ENCODE measurements around the gene DNAH17. TPM values are rescaled to one million over a fixed set of nuclear protein-coding genes. Genes with fewer than 3 reads are reported as not detected.

DNAH17 gene
- total and polyA plus RNA-seq, 4 experiments from 2014 or later = 0.49 to 1.0 (median 0.78) TPM; not detected in 1

GRCh38 chr17:78494696-78495330 lies 82.4 kb downstream of the DNAH17 start:
- Mint-ChIP-seq H3K27ac (no peak overlapping the region), H3K4me3 (no peak overlapping the region), H3K4me1 (peaks cover 0 to 1% (median 0%) of the 10 kb centered on the region in 4 donors), H3K27me3 (no peaks in the 10 kb centered on the region), H3K9me3 (no peaks in the 10 kb centered on the region), H3K36me3 (no peaks in the 10 kb centered on the region)
- Histone ChIP-seq H3K4me3 (ENCODE audit: low read length in 2 of 2) (no peak overlapping the region), H3K9me3 (ENCODE audit: control insufficient read depth in 1 of 2, low read length in 2 of 2) (no peaks in the 10 kb centered on the region), H3K27ac (ENCODE audit: low read depth, low read length) (no peak overlapping the region), H3K27me3 (ENCODE audit: insufficient read depth, low read length) (no peaks in the 10 kb centered on the region), H3K4me1 (ENCODE audit: insufficient read depth, low read length) (no peaks in the 10 kb centered on the region), H3K36me3 (ENCODE audit: insufficient read depth, low read length) (no peaks in the 10 kb centered on the region)
- intact Hi-C loops (cut with micrococcal nuclease) = no loop called here
- ChIA-PET POLR2A (ENCODE audit: partially characterized antibody) (no interaction called here), CTCF (ENCODE audit: partially characterized antibody) (no interaction called here)
- no peak for DNase-seq

- H3K27ac Mint-ChIP-seq = no peak overlapping the region
- Histone ChIP-seq H3K27me3 (ENCODE audit: insufficient read depth, low read length) (no peaks in the 10 kb centered on the region), H3K9me3 (ENCODE audit: control insufficient read depth in 1 of 2, low read length in 2 of 2) (no peaks in the 10 kb centered on the region), H3K4me1 (ENCODE audit: insufficient read depth, low read length) (no peaks in the 10 kb centered on the region), H3K4me3 (ENCODE audit: low read length in 2 of 2) (no peak overlapping the region), H3K36me3 (ENCODE audit: insufficient read depth, low read length) (no peaks in the 10 kb centered on the region), H3K27ac (ENCODE audit: low read depth, low read length) (no peak overlapping the region)
- no peaks in the 10 kb centered on the region for H3K9me3 Mint-ChIP-seq
- H3K4me3 Mint-ChIP-seq = no peak overlapping the region
- peaks cover 0 to 1% (median 0%) of the 10 kb centered on the region in 4 donors for H3K4me1 Mint-ChIP-seq
- no peaks in the 10 kb centered on the region for H3K36me3 Mint-ChIP-seq
- intact Hi-C loops (cut with micrococcal nuclease) = no loop called here
- ChIA-PET CTCF (ENCODE audit: partially characterized antibody) (interaction anchor here (0.6 kb wide), 1 partner anchor 9 kb away, joined by 4 read pairs; no protein-coding TSS in a partner anchor), POLR2A (ENCODE audit: partially characterized antibody) (no interaction called here)
- no peak for DNase-seq
- no peaks in the 10 kb centered on the region for H3K27me3 Mint-ChIP-seq
Measured at GRCh38 chr17:78493853-78494695, 83.1 kb downstream of the DNAH17 start.

GRCh38 chr17:78493450-78493849 lies 83.7 kb downstream of the DNAH17 start:
- POLR2A ChIA-PET (ENCODE audit: partially characterized antibody) = no interaction called here
- Mint-ChIP-seq H3K4me1 (peaks cover 0 to 1% (median 0%) of the 10 kb centered on the region in 4 donors), H3K9me3 (no peaks in the 10 kb centered on the region), H3K36me3 (no peaks in the 10 kb centered on the region), H3K27ac (no peak overlapping the region), H3K27me3 (no peaks in the 10 kb centered on the region), H3K4me3 (no peak overlapping the region)
- no peak for DNase-seq
- H3K9me3 ChIP-seq (ENCODE audit: control insufficient read depth in 1 of 2, low read length in 2 of 2) = no peaks in the 10 kb centered on the region
- no peak overlapping the region for H3K4me3 ChIP-seq (ENCODE audit: low read length in 2 of 2)
- H3K27me3 ChIP-seq (ENCODE audit: insufficient read depth, low read length) = no peaks in the 10 kb centered on the region
- no peaks in the 10 kb centered on the region for H3K36me3 ChIP-seq (ENCODE audit: insufficient read depth, low read length)
- intact Hi-C loops (cut with micrococcal nuclease) = no loop called here
- CTCF ChIA-PET (ENCODE audit: partially characterized antibody) = interaction anchor here (0.6 to 1.1 kb wide), 2 partner anchors 10 to 370 kb away, joined by 3 to 4 read pairs; no protein-coding TSS in a partner anchor
- H3K4me1 ChIP-seq (ENCODE audit: insufficient read depth, low read length) = no peaks in the 10 kb centered on the region
- H3K27ac ChIP-seq (ENCODE audit: low read depth, low read length) = no peak overlapping the region

GRCh38 chr17:78492116-78492799 lies 84.9 kb downstream of the DNAH17 start:
- no peaks in the 10 kb centered on the region for H3K27me3 Mint-ChIP-seq
- no peak overlapping the region for H3K27ac Mint-ChIP-seq
- H3K4me1 Mint-ChIP-seq = peaks cover 0 to 1% (median 0%) of the 10 kb centered on the region in 4 donors
- Histone ChIP-seq H3K4me3 (ENCODE audit: low read length in 2 of 2) (no peak overlapping the region), H3K27me3 (ENCODE audit: insufficient read depth, low read length) (no peaks in the 10 kb centered on the region), H3K4me1 (ENCODE audit: insufficient read depth, low read length) (no peaks in the 10 kb centered on the region), H3K27ac (ENCODE audit: low read depth, low read length) (no peak overlapping the region), H3K9me3 (ENCODE audit: control insufficient read depth in 1 of 2, low read length in 2 of 2) (no peaks in the 10 kb centered on the region), H3K36me3 (ENCODE audit: insufficient read depth, low read length) (no peaks in the 10 kb centered on the region)
- POLR2A ChIA-PET (ENCODE audit: partially characterized antibody) = no interaction called here
- no peak overlapping the region for H3K4me3 Mint-ChIP-seq
- no peaks in the 10 kb centered on the region for H3K9me3 Mint-ChIP-seq
- CTCF ChIA-PET (ENCODE audit: partially characterized antibody) = interaction anchor here (1.1 kb wide), 1 partner anchor 371 kb away, joined by 3 read pairs; no protein-coding TSS in a partner anchor
- no peaks in the 10 kb centered on the region for H3K36me3 Mint-ChIP-seq
- intact Hi-C loops (cut with micrococcal nuclease) = no loop called here
- no peak for DNase-seq

GRCh38 chr17:78491236-78492115 lies 85.7 kb downstream of the DNAH17 start:
- CTCF ChIA-PET (ENCODE audit: partially characterized antibody) = no interaction called here
- H3K9me3 Mint-ChIP-seq = no peaks in the 10 kb centered on the region

GRCh38 chr17:78490673-78491072 lies 86.5 kb downstream of the DNAH17 start:
- H3K4me1 ChIP-seq (ENCODE audit: insufficient read depth, low read length) = no peaks in the 10 kb centered on the region
- H3K4me3 Mint-ChIP-seq = no peak overlapping the region
- no peaks in the 10 kb centered on the region for H3K27me3 Mint-ChIP-seq
- no peak for DNase-seq
- no peak overlapping the region for H3K27ac ChIP-seq (ENCODE audit: low read depth, low read length)
- no peaks in the 10 kb centered on the region for H3K36me3 ChIP-seq (ENCODE audit: insufficient read depth, low read length)
- H3K36me3 Mint-ChIP-seq = no peaks in the 10 kb centered on the region
- H3K9me3 ChIP-seq (ENCODE audit: control insufficient read depth in 1 of 2, low read length in 2 of 2) = no peaks in the 10 kb centered on the region
- CTCF ChIA-PET (ENCODE audit: partially characterized antibody) = no interaction called here
- intact Hi-C loops (cut with micrococcal nuclease) = no loop called here
- H3K27me3 ChIP-seq (ENCODE audit: insufficient read depth, low read length) = no peaks in the 10 kb centered on the region
- POLR2A ChIA-PET (ENCODE audit: partially characterized antibody) = no interaction called here
- H3K4me1 Mint-ChIP-seq = peaks cover 0 to 1% (median 0%) of the 10 kb centered on the region in 4 donors
- H3K4me3 ChIP-seq (ENCODE audit: low read length in 2 of 2) = no peak overlapping the region
- H3K9me3 Mint-ChIP-seq = no peaks in the 10 kb centered on the region
- H3K27ac Mint-ChIP-seq = no peak overlapping the region

More at GRCh38 chr17:78491236-78492115, 85.7 kb downstream of the DNAH17 start:
- no peak for DNase-seq
- Histone ChIP-seq H3K27me3 (ENCODE audit: insufficient read depth, low read length) (no peaks in the 10 kb centered on the region), H3K36me3 (ENCODE audit: insufficient read depth, low read length) (no peaks in the 10 kb centered on the region), H3K9me3 (ENCODE audit: control insufficient read depth in 1 of 2, low read length in 2 of 2) (no peaks in the 10 kb centered on the region), H3K27ac (ENCODE audit: low read depth, low read length) (no peak overlapping the region), H3K4me3 (ENCODE audit: low read length in 2 of 2) (no peak overlapping the region), H3K4me1 (ENCODE audit: insufficient read depth, low read length) (no peaks in the 10 kb centered on the region)
- POLR2A ChIA-PET (ENCODE audit: partially characterized antibody) = no interaction called here
- Mint-ChIP-seq H3K27ac (no peak overlapping the region), H3K36me3 (no peaks in the 10 kb centered on the region), H3K27me3 (no peaks in the 10 kb centered on the region), H3K4me3 (no peak overlapping the region), H3K4me1 (peaks cover 0 to 1% (median 0%) of the 10 kb centered on the region in 4 donors)
- intact Hi-C loops (cut with micrococcal nuclease) = no loop called here
